ENCODE measurements around the gene GIPC2.
"Not testable (repeated sequence)": the region's sequence is repeated elsewhere in the genome, so short reads cannot be mapped to it uniquely, and the experiment has no call there.

Gene GIPC2, protein sequence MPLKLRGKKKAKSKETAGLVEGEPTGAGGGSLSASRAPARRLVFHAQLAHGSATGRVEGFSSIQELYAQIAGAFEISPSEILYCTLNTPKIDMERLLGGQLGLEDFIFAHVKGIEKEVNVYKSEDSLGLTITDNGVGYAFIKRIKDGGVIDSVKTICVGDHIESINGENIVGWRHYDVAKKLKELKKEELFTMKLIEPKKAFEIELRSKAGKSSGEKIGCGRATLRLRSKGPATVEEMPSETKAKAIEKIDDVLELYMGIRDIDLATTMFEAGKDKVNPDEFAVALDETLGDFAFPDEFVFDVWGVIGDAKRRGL

GRCh38 chr1:78045926-78046778, at the start of gene GIPC2:
TSS of gene GIPC2 (plus strand) at chr1:78045966. CDS start at chr1:78046095, 129 bp downstream.
- DNase-seq = no peak

DNA sequence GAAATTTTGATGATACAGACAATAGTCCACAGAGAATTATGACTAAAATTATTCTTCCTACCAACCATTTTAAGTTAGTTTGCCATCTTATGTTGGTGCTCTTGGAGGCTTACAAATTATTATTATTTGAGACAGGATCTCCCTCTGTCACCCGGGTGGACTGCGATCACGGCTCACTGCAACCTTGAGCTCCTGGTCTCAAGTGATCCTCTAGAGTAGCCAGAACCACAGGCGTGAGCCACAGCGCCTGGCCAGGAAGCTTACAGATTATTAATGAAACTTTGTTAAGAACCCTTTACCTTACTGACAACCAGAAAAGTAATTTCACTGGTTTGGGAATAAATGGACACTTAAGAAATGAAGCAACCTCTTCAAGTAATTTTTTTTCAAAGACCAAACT, 49.0 kb upstream of the GIPC2 start:
- no peak for DNase-seq

- not testable (repeated sequence) for DNase-seq
Measured at GRCh38 chr1:78000536-78000935, 45.2 kb upstream of the GIPC2 start.

DNA sequence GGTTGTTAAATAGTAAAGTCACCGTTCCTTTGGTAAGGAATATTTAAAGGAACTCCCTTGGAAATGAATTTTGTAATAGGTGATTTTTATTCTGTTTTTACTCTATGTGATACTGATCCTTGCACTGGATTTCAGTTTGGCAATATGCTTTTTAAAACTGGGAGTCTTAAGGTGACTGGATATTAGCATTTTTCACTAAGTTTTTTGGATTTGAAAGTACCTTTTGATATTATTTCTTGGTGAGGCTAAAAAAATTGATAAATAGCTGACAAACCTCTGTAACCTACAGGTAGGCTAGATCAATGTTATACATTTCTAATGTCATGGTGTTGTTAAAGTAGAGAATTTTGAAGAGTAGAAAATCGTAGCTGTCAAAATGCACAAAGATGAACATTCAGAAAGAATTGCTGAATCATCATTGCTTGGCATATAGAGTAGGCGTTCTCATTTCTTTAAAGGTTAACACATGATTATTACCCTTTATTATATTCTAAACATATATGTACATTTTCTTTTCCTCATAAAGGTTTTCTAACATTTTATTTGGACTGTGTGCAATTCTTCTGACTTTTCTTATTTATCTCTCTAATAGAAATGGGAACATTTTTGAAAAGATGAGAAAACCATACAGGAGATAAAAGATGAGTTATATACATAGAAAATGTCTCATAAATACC, 42.6 kb upstream of the GIPC2 start:
- no peak for DNase-seq

DNA sequence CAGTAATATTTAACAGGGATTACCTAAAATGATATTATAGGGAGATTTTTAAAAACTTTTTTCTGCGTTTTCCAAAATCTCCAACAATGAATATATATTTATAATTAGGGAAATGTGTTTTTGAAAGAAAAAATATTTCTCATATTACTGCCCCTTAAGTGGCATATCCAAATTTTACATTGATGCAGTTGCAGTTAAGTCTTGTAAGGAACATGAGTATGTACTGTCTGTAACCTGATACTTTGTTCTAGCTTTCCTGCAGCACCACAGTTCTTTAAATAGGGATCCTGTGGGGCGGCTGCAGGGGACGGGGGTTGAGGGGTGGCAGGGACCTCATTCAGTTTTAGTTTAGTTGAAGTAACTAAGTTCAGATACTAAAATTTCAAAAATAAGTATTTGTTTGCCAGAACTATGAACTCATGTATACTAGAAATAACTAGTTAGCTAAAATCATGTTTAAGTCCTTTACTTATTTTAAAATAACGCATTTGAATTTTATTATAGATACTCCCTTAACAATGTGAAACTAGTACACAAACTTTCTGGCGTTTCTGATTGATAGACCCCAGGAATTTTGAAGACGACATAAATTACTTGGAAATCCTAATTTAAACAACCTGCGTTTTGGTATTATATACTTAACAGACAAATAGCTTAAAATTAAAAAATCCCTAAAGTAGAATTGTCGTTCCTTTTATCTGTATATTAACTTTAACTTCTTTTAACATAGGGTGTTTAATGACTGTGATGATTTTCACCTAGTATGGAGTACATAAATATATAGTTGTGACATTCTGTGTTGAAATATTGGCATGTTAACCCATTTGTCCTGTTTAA, 41.7 kb upstream of the GIPC2 start:
- DNase-seq = peak; percentile 90

DNA sequence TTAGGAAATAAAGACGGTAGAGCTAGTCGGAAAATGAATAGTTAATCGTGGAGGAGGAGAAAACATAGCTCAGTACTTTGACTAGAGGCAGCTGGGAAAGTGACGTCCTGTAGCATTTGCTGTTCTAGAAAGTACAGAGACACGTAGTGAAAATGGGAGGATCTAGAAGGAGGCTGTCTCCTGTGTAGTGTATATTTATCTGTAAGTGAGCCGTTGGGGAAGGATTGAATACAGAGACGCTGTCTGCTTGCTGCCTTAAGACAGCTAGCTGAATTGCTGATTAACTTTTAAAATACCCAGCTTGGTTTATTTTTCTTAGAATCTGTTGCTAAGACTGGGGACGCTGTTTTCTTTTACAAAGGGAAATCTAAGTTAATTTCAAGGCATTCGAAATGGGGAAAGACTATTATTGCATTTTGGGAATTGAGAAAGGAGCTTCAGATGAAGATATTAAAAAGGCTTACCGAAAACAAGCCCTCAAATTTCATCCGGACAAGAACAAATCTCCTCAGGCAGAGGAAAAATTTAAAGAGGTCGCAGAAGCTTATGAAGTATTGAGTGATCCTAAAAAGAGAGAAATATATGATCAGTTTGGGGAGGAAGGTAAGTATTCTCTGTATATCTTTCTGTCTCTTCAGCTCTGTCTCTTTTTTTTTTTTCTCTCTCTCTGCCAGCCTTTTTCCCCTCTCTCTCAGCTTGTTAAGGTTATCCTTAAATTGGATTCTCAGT, 40.9 kb upstream of the GIPC2 start, which contains the start of gene DNAJB4:
Gene DNAJB4 (plus strand): TSS at position 221 of the 729 bp plus-strand sequence. CDS start 172 bp downstream, at position 393.
- peak; percentile 90 for DNase-seq

DNA sequence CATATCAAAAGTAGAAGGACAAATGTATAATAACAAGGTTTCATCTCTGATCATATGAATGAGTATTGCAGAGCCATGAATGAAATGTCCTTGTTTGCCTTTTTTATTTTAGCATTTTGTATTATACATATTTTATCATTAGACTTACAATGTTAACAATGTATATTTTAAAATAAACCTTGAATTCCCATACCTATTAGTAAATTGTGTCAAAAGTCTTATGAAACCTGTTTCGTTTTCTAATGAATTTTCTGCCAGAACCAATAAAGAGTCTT, 40.4 kb upstream of the GIPC2 start:
- DNase-seq = no peak

DNA sequence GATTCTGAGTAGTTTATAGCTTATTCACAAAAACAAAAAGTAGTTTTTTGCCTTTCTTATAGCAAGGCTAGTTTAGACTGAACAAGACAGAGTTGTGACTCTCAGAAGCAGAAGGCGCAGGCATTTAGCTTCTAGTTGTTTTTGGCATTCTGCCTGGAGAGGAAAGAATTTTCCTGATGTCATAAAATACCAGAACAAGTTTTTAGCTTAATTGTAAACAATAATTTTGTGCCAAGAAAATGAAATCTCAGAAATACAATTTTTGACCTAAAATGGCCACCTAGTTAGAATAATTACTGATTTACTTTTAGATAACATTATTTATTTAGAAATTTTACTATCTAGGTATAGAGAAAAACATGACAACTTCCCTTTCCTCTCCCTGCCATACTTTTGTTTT, 40.0 kb upstream of the GIPC2 start:
- DNase-seq = peak; percentile 75

GRCh38 chr1:78006521-78006920, 39.2 kb upstream of the GIPC2 start:
- no peak for DNase-seq

DNA sequence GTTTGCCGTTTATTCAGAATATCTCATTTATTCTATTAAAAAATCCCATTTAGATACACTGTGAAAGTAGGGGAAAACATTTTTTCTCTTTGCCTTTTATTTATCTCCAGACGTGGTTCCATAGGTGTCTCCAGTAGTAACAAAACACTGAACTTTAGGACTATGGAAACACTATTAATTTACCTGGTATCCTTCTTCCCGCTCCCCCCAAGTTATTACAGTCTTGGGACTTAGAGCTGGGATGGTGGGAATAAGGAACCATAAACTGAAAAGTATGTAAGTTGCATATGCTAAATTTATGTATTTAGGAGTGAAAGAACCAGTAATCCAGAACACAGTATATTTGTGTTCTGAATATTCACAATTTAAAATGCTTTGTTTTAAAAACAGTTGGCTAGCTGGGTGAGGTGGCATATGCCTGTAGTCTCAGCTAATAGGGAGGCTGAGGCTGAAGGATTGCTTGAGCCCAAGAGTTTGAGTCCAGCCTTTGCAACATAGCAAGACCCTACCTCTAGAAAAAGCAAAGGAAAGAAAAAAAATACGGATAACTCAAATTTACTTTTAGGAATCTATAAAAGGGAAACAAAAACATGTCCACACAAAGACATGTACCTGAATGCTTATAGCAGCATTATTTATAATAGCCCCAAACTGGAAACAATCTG, 38.0 kb upstream of the GIPC2 start:
- no peak for DNase-seq

- no peak for DNase-seq
Measured at GRCh38 chr1:78009276-78009675, 36.5 kb upstream of the GIPC2 start.

DNA sequence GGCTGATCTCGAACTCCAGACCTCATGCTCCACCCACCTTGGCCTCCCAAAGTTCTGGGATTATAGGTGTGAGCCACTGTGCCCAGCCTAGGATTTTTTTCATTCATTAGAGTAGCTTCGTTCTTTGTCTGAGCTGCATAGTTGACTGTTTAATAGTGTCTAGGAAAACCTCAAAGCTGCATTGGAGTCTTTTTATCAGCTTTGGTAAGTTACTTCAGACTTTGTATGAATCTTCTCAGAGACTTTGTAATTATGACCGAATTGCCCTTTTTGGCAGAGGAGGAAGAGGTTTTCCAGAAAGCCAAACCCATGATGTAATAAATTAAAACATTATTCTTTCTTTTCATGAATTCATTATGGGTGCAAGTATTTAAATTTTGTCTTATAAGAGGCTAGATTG, 35.9 kb upstream of the GIPC2 start:
- no peak for DNase-seq

DNA sequence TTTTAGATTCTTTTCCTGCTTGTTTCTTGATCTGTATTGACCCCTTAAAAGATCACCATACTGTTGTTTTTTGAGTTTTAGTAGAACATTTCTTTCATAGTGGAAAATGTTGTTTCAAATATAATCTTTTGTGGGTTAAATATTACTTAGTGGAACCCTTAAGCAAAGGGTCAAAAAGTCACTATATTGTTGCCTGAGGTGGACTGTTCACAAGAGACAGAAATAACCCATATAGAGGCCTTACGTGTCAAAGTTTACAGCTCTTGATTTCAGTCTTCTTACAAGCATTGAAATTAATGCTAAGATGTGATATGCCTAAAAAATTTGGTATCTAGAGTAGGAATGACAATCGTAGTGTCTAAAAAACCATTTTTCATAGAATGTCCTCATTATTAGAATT, 34.7 kb upstream of the GIPC2 start:
- no peak for DNase-seq

DNA sequence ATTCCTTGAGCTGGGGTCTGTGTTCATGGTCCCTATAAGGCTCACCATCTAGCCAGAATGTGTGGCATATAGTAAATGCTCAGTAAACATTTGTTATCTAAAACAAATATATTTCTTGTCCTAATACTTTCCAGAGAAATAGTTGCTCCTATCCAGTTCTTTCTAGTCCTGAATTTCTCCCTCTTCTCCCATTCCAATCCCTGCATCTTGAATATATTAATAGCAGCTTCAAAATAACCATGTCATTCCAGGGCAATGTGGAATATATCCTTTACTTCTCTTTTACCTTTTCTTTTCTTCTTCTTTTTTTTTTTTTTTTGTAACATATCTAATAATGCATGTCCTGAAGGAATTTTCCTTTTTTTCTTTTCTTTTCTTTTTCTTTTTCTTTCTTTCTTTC, 30.6 kb upstream of the GIPC2 start:
- DNase-seq = no peak

DNA sequence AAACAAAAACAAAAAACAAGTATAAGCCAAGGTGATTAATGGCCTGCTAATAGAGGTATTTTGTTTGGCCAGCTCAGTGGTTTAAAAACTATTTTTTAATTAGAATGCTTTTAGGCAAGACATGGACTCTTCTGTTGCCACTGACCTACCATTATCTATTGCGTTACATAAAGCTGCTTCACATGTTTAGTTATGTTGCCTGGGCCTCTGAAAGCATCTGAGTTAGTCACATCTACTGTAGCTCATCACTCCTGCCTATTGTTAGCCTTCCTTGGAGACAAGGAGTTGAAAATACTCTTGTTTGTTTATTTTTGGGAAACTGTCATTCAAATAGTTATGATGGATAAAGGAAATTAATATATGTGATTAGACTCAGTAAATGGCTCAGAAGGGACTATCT, 26.7 kb upstream of the GIPC2 start:
- DNase-seq = no peak

GRCh38 chr1:78021134-78021533, 24.6 kb upstream of the GIPC2 start:
- DNase-seq = not testable (repeated sequence)

GRCh38 chr1:78029793-78030192, 16.0 kb upstream of the GIPC2 start:
- no peak for DNase-seq

DNA sequence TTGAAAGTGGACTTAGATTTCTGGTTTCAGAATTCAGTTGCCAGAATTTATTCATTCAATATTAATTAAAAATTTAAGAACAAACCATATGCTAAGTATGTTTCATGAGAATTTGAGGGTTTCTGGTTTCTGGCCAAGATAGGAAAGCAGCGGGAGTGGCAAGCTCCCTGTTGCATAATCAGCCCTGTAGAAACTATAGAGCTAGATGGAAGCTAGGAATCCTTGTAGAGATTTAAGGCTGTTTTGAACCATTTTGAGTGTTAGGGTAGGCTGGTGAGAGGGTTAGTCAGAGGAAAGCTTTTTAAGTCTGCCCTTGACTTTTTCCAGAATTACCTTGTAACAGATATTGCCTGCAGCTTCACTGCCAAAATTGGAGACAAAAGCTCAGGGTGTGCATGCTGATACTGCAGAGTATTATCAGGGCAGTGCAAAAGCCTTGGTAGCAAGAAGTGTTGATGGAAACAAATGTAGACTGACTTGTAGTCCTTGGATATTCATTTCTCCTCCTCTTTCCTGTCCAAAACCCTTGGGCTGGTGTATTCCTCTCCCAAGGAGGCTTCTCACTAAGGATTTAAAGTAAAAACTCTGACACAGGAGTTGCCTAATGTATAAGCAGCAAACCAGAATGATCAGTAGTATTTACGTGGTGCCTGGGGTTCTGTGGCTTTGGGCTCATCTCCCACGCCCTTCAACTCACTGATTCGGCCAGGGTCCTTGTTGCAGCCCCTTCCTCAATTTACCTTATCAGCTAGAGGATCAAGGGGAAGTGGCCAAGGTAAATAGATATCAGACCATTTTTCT, 12.6 kb upstream of the GIPC2 start:
- DNase-seq = no peak

DNA sequence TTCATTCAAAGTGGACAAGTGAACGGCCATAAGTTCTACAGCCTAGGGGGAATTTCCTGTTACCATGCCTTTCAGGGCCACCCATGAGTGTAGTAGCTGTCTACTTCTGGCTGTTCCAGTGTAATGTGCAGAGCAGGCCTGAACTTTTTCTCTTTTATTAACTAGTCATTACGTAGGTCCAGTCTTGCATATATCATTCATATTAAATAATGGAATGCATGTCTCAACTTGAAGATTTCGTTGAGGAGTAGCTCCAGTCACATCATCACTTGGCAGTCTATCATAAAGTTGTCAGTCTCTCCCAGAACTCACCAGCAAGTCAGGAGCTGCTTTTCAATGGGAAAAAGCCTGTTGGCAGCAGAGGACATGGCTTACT, 12.0 kb upstream of the GIPC2 start:
- DNase-seq = no peak

DNA sequence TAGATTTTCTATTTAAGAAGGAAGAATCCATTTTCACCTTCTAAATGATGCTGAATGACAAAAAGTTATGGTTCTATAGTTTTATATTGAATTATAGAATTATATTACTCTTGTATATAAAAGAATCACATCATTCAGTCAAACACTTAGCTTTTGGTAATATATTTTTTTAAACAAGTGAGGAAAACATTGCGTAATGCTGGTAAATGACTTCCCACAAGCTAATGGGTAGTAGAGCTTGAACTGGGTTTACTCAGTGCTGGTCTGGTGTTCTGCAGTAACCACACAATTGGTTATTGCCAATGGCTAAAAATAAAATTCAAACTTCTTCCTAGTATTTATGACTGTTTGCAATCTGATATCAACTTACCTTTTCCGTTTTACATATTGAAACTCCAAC, 10.6 kb upstream of the GIPC2 start:
- no peak for DNase-seq

DNA sequence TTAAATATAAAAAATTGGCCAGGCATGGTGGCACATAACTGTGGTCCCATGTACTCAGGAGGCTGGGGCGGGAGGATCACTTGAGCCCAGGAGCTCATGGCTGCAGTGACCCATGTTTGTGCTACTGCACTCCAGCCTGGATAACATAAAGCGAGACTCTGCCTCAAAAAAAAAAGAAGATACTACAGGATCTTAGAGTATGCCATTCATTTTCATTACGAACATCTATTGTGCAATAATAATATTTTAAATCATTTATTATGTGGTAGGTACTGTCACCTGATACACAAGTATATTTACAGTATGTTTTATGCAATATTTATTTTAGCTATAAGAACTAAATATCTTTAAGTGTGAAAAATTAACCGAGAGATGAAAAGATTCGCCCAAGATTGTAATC, 9.3 kb upstream of the GIPC2 start:
- no peak for DNase-seq

Measured in NCI-H446 treated with DMSO at 0.1 percent for 48 hours (cell line).